KMS-11 (cell line): ENCODE results near the gene CDCA5.
A peak's percentile ranks its signal among the peaks of the same experiment; 100 is the strongest.

ENCODE experiments used
- H2AFZ ChIP-seq: fragments of 200-600 bp; sonication (generic); 2 replicates; pipeline ENCODE4 v1.6.1; 2016; ENCODE audit warnings: antibody characterized with exemption, mixed run types, low read depth
- H3K27ac ChIP-seq: fragments of 200-600 bp; sonication (generic); 2 replicates; pipeline ENCODE4 v1.6.1; 2016; ENCODE audit warnings: mild to moderate bottlenecking, mixed run types
- H3K27me3 ChIP-seq: fragments of 200-600 bp; sonication (generic); 2 replicates; pipeline ENCODE4 v1.6.1; 2017; ENCODE audit warnings: mild to moderate bottlenecking, low read depth, mixed run types, moderate library complexity; ENCODE audit not compliant: insufficient read depth
- H3K36me3 ChIP-seq: fragments of 200-600 bp; sonication (generic); 2 replicates; pipeline ENCODE4 v1.6.1; 2017; ENCODE audit warnings: mild to moderate bottlenecking, mixed run types; ENCODE audit not compliant: insufficient read depth
- H3K4me1 ChIP-seq: fragments of 200-600 bp; sonication (generic); 2 replicates; pipeline ENCODE4 v1.6.1; 2016; ENCODE audit warnings: mild to moderate bottlenecking, low read depth, mixed run types; ENCODE audit not compliant: poor library complexity, severe bottlenecking
- H3K4me2 ChIP-seq: fragments of 200-600 bp; sonication (generic); 2 replicates; pipeline ENCODE4 v1.7.0; 2016; ENCODE audit warnings: mild to moderate bottlenecking, mixed run types
- H3K4me3 ChIP-seq: fragments of 200-600 bp; sonication (generic); IDR thresholded peaks from 2 replicates; pipeline ENCODE4 v1.6.1; 2017; ENCODE audit warnings: low read depth, low read length, mixed read lengths; ENCODE audit not compliant: insufficient read depth
- H3K79me2 ChIP-seq: fragments of 200-600 bp; sonication (generic); 2 replicates; pipeline ENCODE4 v1.6.1; 2016; ENCODE audit warnings: low read depth, mixed run types; ENCODE audit not compliant: insufficient read depth
- H3K9ac ChIP-seq: fragments of 200-600 bp; sonication (generic); 2 replicates; pipeline ENCODE4 v1.6.1; 2016; ENCODE audit warnings: mild to moderate bottlenecking, mixed run types
- H4K20me1 ChIP-seq: fragments of 200-600 bp; sonication (generic); 2 replicates; pipeline ENCODE4 v1.6.1; 2016; ENCODE audit warnings: mild to moderate bottlenecking, mixed run types; ENCODE audit not compliant: insufficient read depth
- CTCF ChIP-seq: fragments of 200-600 bp; sonication (generic); conservative IDR thresholded peaks from 2 replicates; pipeline ENCODE4 v1.6.1; 2017; ENCODE audit warnings: low read depth, mild to moderate bottlenecking, antibody characterized with exemption, low read length, moderate library complexity, mixed read lengths

The CDCA5 gene

DNA sequence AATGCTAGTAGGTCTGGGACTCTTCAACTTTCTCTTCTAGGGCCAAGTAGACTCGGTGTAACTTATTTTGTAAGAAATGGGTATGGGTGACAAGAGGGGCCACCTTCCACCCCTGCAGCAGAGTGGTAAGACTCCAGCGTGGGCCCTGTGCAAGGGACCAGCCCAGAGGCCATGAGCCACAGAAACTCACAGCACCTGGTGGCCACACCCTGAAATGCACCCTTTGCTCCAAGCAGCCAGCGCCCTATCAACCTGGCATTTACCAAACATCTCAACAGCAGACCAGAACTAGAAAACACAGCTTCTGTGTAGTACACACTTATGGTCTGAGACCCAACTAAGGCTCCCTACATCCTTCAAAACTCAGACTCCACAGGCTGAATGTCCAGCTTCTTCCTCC is 5.7 kb downstream of the CDCA5 start:
- H3K79me2 ChIP-seq: peaks cover 70% of the 10 kb centered on the region
- H3K27ac ChIP-seq: peak overlapping the region; percentile 60
- H3K4me1 ChIP-seq: peaks cover 63% of the 10 kb centered on the region
- no peaks in the 10 kb centered on the region for H3K27me3 ChIP-seq
- 0 out of 2 replicates have a peak, but pooled peaks cover 3% of the 10 kb centered on the region for H3K36me3 ChIP-seq
- peak; percentile 68 for TF ChIP-seq CTCF
- H3K4me3 ChIP-seq: no peak overlapping the region
- no peaks in the 10 kb centered on the region for H4K20me1 ChIP-seq
- H3K4me2 ChIP-seq: peak overlapping the region; percentile 47
- H3K9ac ChIP-seq: no peak overlapping the region; the same call in 1 of the 2 replicates
- H2AFZ ChIP-seq: no peak overlapping the region

- Histone ChIP-seq H4K20me1 (no peaks in the 10 kb centered on the region), H2AFZ (no peak overlapping the region), H3K27ac (peak overlapping the region; percentile 60; the same call in 1 of the 2 replicates), H3K36me3 (0 out of 2 replicates have a peak, but pooled peaks cover 3% of the 10 kb centered on the region), H3K4me1 (peaks cover 60% of the 10 kb centered on the region), H3K79me2 (peaks cover 63% of the 10 kb centered on the region), H3K9ac (no peak overlapping the region), H3K4me3 (no peak overlapping the region), H3K4me2 (peak overlapping the region; percentile 47; the same call in 1 of the 2 replicates), H3K27me3 (no peaks in the 10 kb centered on the region)
- no peak for TF ChIP-seq CTCF
Observed at GRCh38 chr11:65077451-65077850, 6.4 kb downstream of the CDCA5 start.

DNA sequence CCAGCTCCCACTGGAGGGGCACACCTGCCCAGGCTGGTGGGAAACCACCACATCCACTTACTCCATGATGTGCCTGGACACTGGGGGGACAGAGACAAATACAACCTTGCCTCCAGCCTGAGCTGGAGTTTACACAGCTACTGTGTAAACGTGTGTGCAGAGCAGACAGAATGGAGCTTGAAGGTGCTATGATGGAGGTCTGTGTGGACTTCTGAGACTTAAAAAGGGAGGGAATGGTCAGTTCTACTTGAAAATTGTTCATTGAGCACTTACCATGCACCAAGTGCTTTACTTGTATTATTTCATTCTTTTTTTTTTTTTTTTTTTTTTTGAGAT is 11.2 kb downstream of the CDCA5 start:
- Histone ChIP-seq H3K4me2 (no peak overlapping the region; the same call in 1 of the 2 replicates), H2AFZ (no peak overlapping the region), H3K9ac (no peak overlapping the region), H3K4me1 (peaks cover 25% of the 10 kb centered on the region), H3K79me2 (peaks cover 15% of the 10 kb centered on the region; the same call in 1 of the 2 replicates), H3K4me3 (no peak overlapping the region), H3K36me3 (no peaks in the 10 kb centered on the region), H4K20me1 (no peaks in the 10 kb centered on the region), H3K27me3 (no peaks in the 10 kb centered on the region), H3K27ac (peak overlapping the region; percentile 18; the same call in 1 of the 2 replicates)
- TF ChIP-seq CTCF: no peak

DNA sequence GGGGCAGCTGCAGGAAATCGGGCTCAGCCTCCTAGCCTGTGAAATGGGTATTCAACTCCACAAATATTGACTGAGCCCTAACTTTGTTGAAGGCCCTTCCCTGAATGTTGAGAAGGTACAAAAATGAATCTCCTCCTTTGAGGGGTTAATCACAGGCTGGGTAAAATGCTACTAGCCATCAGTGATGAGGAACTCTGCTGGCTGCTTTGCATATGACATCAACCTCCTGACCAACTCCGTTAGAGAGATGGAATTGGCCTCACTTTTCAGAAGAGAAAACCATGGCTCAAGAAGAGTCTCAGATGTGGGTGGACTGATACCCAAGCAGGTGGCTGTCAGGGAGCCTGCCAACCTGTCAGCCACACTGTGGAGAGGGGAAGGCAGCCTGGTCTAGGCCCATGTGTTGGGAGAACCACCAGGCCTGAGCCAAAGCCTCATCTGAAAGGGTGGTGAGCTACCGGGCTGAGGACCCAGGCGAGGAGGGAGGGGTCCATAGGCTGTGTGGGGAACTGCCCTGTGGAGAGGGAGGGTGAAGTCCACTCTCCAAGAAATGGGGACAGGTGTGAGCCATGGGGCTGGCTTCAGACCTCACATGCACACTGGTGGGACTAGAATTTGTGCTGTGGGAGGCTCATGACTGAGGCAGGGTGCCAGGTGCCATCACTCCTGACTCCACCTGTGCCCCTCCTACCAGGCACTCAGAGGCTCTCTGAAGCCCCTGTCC is 11.8 kb downstream of the CDCA5 start:
- no peak overlapping the region for H3K9ac ChIP-seq
- no peak overlapping the region for H2AFZ ChIP-seq
- no peaks in the 10 kb centered on the region for H4K20me1 ChIP-seq
- peak overlapping the region; percentile 18 for H3K27ac ChIP-seq
- no peaks in the 10 kb centered on the region for H3K36me3 ChIP-seq
- H3K27me3 ChIP-seq: no peaks in the 10 kb centered on the region
- H3K79me2 ChIP-seq: peaks cover 10% of the 10 kb centered on the region; the same call in 1 of the 2 replicates
- no peak overlapping the region for H3K4me3 ChIP-seq
- peak overlapping the region; percentile 29; the same call in 1 of the 2 replicates for H3K4me2 ChIP-seq
- no peak for TF ChIP-seq CTCF
- peaks cover 20% of the 10 kb centered on the region for H3K4me1 ChIP-seq
